GM21737 (cell line): ENCODE data around the gene ZBTB4.

ENCODE experiments used
- ATAC-seq: cut with Tn5 transposase; IDR thresholded peaks from one replicate; pipeline ENCODE4 v1.9.1; 2021; ENCODE audit warnings: mild to moderate bottlenecking, moderate library complexity; ENCODE audit not compliant: unreplicated experiment

Gene ZBTB4

GRCh38 chr17:7479213-7480088 lies at the start of gene ZBTB4:
ZBTB4 (minus strand) TSS chr17:7479631; CDS start chr17:7466801, 12,830 bp downstream.
- no peak for ATAC-seq

GRCh38 chr17:7528842-7529241 lies 49.4 kb upstream of the ZBTB4 start:
- no peak for ATAC-seq

GRCh38 chr17:7523033-7523432 lies 43.6 kb upstream of the ZBTB4 start:
- ATAC-seq: no peak

GRCh38 chr17:7515911-7516610 lies 36.6 kb upstream of the ZBTB4 start:
- no peak for ATAC-seq

GRCh38 chr17:7513850-7514419 lies 34.5 kb upstream of the ZBTB4 start:
- no peak for ATAC-seq

GRCh38 chr17:7512824-7513540 lies 33.6 kb upstream of the ZBTB4 start:
- no peak for ATAC-seq

GRCh38 chr17:7512105-7512504 lies 32.7 kb upstream of the ZBTB4 start:
- no peak for ATAC-seq

- no peak for ATAC-seq
Observed at GRCh38 chr17:7511108-7511507, 31.7 kb upstream of the ZBTB4 start.

- no peak for ATAC-seq
Observed at GRCh38 chr17:7509937-7510336, 30.5 kb upstream of the ZBTB4 start.

DNA sequence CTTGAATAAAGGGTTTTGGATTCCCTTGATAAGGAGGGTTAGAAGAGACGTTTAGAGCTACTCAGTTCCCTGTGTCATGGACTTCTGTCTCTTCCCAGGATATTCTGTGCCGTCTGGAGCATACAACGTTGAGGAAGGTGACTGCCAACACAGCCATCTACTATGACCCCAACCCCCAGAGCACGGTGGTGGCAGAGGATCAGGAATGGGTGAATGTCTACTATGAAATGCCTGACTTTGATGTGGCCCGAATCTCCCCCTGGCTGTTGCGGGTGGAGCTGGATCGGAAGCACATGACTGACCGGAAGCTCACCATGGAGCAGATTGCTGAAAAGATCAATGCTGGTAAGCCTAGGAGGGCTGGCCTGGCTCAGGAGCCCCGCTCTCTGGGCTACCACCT lies 29.4 kb upstream of the ZBTB4 start:
- no peak for ATAC-seq

GRCh38 chr17:7508145-7508544 lies 28.7 kb upstream of the ZBTB4 start:
- ATAC-seq: no peak

DNA sequence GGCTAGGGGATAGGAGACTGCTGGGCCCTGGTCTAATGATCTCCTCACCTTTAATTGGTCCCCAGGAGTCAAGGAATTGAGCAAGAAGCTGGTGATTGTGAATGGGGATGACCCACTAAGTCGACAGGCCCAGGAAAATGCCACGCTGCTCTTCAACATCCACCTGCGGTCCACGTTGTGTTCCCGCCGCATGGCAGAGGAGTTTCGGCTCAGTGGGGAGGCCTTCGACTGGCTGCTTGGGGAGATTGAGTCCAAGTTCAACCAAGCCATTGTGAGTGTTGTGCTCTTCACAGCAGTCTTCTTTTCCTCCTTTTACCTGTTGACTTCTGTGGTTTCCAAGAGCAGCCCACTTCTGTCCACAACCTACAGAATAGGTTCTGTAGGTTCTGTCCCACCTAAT lies 24.1 kb upstream of the ZBTB4 start:
- ATAC-seq: no peak

GRCh38 chr17:7502987-7503386 lies 23.6 kb upstream of the ZBTB4 start:
- no peak for ATAC-seq

DNA sequence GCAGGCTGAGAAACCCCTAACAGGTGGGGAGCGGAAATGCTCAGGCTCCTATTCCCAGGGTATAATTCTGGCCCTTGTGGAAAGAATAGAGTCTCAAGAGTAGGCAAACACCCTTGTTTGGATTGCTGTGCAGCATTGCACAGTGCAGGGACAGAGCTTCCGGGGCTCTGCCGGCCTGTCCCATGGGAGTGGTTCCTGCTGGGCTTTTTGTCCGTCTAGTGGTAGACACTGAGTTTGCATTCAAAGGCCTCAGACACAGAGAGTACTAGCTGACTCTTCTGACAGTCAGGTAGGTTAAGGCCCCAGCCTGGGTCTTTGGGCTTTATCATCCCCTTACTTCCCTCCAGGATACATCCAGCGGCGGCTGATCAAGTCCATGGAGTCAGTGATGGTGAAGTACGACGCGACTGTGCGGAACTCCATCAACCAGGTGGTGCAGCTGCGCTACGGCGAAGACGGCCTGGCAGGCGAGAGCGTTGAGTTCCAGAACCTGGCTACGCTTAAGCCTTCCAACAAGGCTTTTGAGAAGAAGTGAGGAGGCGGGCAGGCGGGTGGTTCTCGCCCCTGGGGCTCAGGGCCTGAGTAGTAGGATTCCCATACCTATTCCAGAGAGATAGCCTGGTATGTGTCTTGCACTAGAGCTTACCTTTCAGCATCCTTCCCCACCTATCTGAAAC lies 22.9 kb upstream of the ZBTB4 start:
- no peak for ATAC-seq

DNA sequence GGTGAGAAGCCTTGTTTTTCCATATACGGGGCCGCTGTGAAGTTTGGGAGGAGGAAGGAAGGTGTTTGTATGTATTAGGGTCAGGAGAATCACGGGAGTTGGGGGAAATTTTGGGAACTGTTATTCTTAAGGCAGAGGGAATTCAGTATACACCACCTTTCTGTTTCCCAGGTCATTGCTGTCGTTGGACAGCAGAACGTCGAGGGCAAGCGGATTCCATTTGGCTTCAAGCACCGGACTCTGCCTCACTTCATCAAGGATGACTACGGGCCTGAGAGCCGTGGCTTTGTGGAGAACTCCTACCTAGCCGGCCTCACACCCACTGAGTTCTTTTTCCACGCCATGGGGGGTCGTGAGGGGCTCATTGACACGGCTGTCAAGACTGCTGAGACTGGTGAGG lies 22.3 kb upstream of the ZBTB4 start:
- ATAC-seq: no peak

- ATAC-seq: no peak
Observed at GRCh38 chr17:7499161-7499560, 19.7 kb upstream of the ZBTB4 start.

DNA sequence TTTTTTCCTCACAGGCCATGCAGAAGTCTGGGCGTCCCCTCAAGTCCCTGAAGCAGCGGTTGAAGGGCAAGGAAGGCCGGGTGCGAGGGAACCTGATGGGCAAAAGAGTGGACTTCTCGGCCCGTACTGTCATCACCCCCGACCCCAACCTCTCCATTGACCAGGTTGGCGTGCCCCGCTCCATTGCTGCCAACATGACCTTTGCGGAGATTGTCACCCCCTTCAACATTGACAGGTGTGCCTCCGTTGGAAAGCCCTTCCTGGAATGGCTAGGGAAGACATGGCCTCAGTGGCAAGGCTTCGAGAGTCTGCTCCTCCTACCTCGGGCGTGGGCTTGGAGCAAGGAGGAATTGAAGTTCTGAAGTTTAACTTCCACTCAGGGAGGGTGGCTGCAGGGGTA lies 18.2 kb upstream of the ZBTB4 start:
- ATAC-seq: no peak

DNA sequence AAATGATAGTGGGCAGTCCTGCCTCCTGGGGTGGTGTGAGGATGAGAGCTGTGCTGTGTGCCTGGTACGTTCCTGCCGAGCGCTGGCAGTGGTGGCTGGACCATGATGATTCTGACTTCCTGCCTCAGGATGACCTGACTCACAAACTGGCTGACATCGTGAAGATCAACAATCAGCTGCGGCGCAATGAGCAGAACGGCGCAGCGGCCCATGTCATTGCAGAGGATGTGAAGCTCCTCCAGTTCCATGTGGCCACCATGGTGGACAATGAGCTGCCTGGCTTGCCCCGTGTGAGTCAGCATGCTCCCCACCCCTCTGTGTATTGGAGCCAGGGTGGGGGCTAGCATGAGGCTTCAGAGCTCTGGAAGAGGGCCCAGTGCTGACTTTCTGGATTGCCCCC lies 17.8 kb upstream of the ZBTB4 start:
- no peak for ATAC-seq

DNA sequence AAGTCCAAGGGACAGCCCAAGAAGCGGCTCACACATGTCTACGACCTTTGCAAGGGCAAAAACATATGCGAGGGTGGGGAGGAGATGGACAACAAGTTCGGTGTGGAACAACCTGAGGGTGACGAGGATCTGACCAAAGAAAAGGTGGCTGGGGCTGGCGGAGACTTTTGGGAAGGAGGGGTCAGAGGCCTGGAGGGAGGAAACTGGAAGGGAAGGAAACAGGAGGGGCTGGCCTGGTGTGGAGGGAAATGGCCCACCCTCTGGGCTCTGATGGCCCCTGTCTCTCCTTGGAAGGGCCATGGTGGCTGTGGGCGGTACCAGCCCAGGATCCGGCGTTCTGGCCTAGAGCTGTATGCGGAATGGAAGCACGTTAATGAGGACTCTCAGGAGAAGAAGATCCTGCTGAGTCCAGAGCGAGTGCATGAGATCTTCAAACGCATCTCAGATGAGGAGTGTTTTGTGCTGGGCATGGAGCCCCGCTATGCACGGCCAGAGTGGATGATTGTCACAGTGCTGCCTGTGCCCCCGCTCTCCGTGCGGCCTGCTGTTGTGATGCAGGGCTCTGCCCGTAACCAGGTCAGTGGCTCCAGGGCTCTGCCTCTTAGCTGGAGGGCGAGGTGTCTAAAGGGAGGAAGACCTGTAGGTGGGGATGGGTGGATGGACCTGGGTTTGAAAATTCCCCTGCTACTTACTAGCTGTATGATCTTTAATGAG lies 17.2 kb upstream of the ZBTB4 start:
- ATAC-seq: no peak

DNA sequence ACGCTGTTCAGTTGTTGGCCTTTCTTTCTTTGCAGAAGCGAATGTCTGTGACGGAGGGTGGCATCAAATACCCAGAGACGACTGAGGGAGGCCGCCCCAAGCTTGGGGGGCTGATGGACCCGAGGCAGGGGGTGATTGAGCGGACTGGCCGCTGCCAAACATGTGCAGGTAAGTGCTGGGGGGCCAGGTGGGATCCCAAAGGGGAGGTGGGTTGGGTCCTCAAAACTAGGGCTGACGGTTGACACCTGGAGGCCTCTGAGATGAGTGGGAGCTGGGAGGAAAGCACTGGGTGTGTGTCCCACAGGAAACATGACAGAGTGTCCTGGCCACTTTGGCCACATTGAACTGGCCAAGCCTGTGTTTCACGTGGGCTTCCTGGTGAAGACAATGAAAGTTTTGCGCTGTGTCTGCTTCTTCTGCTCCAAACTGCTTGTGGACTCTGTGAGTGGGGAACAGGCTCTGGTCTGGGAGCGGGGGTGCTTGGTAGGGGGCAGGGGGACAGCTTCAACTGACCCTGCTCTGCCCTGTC lies 16.5 kb upstream of the ZBTB4 start:
- no peak for ATAC-seq
